ENCODE measurements around the gene UBE2E1.
"Not testable (repeated sequence)": the region's sequence is repeated elsewhere in the genome, so short reads cannot be mapped to it uniquely, and the experiment has no call there.

The UBE2E1 gene

DNA sequence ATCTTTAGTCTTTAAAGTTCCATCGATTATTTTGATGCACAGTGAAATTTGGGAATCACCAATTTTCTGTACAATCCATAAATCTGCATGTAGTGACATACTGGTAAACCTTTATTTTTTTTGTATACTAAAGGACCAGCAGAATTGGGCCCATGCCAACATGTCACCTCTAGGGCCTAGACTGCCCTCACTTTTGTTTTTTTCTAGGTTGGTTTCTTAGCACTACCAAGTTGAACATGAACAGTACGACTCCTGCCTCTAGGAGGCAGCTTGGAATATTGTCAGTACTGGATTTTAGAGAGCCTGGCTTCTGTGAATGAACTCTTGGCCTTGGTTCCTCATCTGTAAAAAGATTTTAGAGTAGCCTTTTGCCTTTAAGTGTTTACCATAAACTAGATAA, 78.7 kb downstream of the UBE2E1 start:
- DNase-seq, result no peak

DNA sequence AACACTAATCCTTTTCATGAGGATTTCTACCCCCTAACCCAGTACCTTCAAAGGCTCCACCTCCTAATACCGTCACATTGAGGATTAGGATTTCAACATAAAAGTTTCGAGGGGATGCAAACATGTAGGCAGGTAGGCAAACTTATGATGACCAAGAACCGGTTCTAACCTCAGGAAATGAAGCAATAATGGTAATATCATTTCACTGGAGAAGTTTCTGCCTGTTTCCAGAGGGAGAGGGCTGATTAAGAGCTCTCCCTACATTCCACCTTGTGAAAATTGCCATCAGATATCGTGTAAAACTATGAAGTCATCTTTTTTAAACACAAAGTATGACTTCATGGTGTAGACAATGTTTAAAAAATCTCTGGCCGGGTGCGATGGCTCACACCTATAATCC, 79.5 kb downstream of the UBE2E1 start:
- DNase-seq, result no peak

DNA sequence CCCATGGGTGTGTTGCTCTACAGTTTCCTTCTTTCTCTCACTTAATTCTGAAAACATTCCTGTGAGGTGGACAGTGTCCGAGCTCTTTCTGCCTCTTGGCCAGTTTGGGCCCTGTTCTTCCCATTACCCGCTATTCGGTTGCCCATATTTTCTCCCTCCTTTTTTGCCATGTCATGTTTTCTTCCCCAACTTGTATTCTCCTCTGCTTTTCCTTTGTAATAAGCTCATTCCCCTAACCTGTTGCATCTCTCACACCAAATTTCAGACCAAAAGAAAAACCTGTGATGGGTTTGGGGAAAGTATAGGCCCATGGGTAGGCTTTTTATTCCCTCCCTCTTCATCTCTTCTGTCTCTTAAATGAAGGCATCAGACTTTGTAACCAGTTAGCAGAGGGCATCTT, 80.6 kb downstream of the UBE2E1 start:
- no peak for DNase-seq

DNA sequence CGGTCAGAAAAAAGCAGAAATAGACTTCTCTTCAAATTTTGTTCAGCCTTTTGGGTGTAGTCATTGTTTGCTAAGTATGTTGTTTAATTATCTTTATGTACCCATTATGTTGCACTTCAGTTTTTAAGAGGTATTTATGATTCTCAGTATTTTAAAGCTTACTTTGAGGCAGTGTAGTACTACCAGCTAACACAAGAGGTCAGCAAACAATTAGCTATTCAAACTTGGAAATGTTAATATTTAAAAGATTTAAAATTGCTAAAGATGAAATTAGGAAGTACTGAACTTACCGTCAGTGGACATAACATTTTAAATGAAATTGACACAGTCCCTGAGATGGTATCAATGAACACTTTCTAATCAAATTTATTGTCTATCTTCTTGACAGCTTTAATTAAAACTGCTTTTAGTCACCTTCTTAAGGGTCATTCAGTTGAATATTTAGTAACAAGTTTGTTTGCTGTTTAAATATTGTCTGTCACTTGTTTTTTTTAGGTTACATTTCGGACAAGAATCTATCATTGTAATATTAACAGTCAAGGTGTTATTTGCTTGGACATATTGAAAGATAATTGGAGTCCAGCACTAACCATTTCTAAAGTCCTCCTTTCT, 83.0 kb downstream of the UBE2E1 start:
- no peak for DNase-seq

DNA sequence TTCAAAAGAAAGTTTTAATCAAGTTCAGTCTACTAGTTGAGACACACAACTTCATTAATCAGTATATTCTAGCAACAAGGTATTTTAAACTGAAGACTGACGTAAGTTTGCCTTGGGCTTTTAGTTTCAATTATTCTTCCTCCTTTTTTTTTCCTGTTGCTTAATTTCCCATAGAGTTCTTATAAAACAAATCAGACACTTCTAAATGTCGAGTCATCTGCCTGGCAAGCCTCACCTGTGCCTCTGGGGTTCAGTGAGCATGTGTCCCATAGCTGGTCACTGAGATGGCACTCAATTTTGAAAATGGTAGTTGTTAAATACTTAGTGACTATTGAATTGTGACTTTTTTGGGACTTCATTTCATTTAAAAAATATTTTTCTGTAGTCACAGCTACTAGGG, 83.6 kb downstream of the UBE2E1 start:
- DNase-seq, result no peak

DNA sequence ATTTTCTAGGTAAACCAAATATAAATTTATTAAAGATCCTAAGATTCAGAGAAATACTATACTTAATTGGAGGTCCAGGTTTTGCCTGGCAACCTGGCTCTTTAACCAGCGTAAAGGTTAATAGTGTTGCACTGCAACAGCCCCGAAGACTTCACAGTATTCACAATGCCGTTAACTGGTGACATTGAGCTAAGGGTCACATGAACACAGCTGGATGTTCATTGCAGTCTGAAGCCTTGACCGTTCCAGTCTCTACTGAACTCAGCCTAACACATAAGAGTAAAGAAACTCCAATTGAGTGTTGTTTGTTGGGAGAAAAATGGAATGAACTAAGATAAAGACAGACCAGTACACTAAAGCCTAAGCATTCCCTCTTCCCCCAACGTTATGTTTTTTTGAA, 84.2 kb downstream of the UBE2E1 start:
- no peak for DNase-seq

DNA sequence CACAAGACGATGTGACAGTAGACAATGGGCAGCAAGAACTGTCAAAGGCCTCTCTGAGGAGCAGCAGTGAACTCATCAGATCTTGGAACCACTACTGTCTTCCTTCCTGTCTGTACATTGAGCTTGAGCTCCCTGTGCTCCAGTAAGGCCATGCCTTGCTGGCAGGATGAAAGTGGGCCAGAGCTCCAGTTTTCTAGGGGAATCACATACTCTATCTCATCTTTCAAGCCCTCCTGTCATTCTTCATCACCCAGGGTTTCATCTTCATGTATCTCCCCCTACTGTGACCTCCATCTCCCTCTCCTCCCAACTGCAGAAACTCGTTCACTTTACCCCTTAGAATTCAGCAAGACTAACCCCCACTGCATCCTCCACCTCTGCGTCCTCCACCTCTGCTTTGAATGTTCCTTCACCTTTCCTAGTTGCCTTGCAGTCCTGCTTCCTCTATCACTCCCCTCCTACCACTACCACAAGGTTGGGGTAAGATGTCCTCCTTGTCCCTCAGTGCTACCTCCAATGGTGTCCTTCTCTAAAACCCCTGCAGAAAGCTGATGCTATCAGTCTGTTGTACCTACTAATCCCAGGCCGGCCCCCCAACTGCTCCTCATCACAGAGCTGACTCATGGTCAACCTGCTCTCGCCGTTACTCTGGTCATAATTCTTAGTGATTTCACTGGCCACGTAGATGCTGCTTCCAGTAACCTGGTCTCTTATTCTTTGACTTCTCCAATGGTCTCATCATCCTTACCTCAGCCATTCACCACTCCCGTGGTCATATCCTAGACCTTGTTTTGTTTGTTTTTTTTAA, 88.7 kb downstream of the UBE2E1 start:
- DNase-seq, result no peak

DNA sequence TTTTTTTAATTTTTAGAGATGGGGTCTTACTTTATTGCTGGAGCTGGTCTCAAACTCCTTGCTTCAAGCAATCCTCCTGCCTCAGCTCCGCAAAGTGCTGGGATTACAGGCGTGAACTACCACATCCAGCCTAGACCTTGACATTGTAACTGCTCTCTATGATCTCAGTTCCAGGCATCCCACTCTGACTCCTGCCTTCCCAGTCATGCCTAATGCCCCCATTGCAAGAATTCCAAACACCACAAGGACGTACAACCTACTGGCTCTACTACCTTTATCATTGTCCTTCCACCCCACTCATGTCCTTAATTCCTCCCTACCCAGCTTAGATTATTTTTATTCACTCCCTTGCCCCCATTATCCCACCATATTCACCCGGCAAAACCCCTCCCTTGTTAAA, 89.4 kb downstream of the UBE2E1 start:
- DNase-seq, result no peak

DNA sequence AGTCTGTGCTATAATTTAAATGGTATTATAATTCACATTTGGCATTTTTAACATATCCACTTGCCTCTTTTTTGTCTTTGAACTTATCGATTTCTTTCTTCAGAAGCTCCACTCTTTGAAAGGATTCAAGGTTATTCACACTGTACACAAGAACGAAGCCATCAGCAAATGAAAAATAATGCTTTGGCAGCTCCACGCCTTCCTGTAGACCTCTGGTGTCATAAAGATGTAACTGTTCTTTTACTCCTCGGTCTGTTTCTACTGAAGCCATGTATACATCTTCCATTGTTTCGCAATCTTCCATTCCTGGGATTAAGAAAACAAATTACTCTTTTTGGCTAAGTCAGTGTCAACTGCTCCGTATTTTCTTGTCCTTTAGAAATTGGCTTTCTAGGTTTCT, 95.0 kb downstream of the UBE2E1 start:
- DNase-seq, result no peak

DNA sequence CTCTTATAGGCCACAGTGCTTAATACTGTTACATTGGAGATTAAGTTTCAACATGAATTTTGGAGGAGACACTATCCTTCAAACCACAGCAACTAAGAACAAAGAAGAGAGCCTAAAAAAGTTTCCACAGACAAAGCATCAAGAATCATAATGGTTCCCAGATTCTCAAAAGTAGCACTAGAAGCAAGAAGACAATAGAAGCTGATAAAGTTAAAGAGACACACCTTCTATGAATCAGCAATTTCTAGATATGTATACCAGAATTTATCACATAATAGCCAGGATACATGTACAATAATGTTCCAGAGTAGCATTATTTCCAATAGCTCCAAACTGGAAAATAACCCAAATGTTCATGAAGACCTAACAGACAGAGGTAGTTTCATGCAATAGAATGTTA, 98.8 kb downstream of the UBE2E1 start:
- DNase-seq, result no peak

DNA sequence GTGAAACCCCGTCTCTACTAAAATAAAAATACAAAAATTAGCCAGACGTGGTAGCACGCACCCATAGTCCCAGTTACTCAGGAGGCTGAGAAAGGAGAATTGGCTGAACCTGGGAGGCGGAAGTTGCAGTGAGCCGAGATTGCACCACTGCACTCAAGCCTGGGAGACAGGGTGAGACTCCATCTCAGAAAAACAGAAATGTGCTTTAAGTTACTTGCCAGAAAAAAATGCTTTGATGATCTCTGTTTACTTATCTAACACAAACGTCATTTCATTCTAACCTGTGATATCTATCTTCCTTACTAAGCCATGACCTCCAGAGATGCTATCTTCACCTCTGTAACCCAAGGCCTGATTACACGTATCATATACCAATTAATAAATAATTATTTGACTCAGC, 103.6 kb downstream of the UBE2E1 start:
- DNase-seq, result no peak

DNA sequence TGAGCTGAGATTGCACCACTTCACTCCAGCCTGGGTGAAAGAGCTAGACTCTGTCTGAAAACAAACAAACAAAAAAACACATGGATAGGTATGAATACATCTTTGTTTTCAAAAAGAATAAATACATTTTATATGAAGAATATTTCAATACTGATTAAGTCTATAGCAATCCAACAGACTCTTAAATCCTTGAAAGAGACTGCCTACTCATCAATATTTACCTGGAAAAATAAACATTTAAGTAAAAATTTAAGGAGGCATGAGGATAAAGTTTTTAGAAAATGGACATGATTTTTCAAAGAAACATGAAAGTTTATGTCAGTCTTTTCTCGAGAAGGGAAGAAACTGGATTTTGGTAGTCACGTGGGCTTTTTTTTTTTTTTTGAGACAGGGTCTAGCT, 105.6 kb downstream of the UBE2E1 start:
- DNase-seq, result no peak

DNA sequence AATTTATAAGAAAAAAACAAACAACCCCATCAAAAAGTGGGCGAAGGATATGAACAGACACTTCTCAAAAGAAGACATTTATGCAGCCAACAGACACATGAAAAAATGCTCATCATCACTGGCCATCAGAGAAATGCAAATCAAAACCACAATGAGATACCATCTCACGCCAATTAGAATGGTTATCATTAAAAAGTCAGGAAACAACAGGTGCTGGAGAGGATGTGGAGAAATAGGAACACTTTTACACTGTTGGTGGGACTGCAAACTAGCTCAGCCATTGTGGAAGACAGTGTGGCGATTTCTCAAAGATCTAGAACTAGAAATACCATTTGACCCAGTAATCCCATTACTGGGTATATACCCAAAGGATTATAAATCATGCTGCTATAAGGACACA, 106.6 kb downstream of the UBE2E1 start:
- DNase-seq, result not testable (repeated sequence)

DNA sequence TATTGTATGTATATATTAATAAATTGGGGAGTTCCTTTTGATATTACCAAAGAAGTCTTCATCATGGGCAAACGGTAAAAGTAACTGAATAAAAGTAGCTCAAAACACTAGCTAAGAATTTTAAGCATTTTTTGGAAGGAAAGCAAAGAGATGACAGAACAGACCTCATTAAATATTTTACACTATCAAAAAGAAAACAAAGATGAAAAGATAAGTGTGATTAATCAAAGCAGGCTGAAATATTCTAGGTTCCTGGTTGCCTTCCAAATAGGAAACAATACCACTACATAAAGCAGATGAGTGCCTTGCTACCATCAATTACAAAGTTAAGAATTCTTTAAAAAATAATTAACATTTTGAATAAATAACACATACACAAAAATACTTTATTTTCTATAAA, 107.4 kb downstream of the UBE2E1 start:
- DNase-seq, result no peak

DNA sequence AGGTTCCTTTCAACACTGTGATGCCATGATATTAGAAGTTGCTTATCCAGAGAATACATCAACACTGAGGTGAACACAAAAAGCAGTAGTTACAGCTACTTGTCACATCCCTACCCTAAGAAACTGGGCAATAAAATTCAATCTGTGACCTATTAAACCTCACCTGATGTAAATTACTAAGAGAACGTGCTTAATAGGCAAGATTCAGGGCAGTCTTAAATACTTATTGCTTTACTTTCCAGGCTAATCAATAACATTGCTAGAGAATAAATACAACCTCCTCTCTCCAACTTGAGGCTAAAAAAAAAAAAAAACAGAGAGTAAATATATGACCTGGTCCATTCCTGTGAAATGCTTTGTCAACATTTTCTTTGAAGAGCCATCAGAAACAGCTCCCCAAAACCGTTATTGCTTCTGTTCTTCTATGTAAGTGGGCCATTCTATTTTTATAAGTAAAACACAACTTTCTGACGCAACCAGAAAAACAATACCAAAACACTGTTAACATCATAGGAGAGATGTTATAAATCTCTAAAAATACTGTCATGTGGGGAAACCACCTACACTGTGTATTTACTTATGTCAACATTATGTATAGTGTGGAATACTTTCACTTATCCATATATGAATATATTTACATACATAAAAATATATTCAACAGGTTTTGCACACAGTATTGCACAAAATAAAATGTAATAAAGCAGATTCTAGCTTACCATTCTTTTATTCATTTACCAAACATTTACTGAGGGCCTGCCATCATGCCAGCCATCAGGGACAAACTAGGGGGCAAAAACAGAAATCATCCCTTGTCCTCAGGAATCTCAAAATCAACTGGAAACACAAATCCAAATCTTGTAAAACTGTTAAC, 108.4 kb downstream of the UBE2E1 start:
- no peak for DNase-seq

DNA sequence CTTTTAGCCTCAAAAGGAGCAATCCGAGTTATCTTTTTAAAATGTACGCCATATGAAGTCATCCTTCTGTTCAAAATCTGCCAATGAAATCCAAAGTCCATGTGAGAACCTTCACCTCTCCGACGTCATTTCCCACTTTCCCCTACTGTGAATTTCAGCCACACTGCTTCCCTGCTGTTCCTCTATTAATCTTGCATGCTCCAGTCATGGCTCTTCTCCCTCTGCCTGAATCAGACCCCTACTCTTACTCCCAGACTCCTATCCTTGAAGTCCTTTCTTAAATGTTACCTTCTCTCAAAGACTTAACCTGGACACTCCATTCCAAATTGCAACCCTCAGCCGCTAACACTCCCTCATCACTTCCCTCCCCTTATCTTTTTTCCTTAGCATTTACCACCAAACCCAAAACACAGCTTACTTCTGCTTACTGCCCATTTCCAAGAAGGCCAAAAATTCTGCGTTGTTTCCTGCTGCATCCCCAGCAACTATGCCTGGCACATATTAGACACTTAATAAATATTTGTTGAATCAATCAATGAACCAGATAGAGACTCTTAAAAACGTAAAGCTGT, 109.9 kb downstream of the UBE2E1 start:
- no peak for DNase-seq

DNA sequence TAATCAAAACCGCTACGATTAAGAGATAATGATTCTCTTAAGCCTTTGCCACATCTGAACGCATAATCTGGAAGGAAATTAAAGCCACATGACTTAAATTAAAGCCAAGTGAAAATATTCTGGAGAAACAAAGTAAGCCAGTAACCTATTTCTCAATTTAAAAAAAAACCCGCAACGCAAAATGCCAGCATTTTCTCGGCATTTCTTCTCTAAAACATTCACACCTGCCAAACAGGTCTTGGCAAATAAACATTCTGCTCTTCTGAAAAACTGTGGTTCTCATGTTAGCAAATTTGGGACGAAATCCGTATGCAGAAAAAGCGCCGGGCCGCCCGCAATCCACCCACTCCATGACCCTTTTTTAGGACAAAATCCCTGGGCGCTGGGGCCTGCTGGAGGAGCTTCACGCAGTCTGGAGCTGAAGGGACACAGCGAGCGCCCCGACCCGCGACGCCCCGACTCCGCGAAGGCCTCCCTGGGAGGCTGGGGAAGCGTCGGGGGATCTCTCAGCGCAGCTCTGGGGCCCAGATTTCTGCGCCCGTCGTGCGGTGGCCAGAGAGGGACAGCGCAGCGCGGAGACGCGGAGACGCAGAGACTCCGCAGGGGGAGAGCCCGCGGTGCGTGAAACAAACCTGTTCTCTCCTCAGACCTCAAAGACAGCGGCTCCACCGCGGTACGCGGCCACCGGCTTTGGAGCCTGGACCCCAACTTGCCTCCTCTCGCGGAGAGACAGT, 110.6 kb downstream of the UBE2E1 start:
- DNase-seq, result no peak

DNA sequence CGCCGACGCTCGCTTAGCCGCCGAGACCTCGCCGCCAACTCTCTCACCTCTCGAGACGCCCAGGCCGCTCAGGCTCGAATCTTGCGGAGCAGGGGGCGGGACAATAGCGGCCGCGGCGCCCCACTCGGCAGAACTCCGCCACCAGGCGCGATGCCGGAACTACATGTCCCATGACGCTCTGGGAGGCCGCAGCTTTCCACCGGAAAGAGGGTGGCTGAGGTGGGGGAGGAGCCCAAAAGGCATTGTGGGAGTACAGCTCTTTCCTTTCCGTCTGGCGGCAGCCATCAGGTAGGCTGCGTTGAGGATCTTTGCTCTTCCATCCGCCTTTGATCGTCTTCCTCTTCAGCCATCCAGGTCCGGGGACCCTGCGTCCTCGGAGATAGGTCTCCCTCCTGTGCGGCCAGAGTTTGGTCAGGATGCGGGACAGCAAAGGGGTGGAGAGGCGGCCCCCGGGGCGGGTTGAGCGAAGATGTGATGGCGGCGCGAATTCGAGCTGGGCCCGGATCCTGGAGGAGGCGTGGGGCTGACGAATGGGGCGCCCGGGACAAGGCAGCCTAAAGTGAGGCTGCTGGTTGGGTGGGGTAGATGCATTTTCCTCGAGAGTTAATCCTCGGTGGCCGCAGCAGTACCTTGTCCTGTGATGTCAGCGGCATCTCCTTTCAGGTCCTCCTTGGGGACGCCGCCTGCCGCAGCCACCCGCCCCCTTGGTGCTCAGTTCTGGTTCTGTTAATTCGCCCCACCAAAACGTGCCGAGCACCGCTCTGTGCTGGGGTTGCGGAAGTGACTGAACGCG, 111.3 kb downstream of the UBE2E1 start, which contains the start of the genes NKIRAS1 and RPL15:
NKIRAS1 (minus strand) TSS at position 105 of the 793 bp plus-strand sequence. CDS start 6,086 bp downstream, outside the sequence.
RPL15 (plus strand) TSS at position 247 of the 793 bp plus-strand sequence. CDS start 728 bp downstream, outside the sequence.
- DNase-seq, result peak; percentile 98

DNA sequence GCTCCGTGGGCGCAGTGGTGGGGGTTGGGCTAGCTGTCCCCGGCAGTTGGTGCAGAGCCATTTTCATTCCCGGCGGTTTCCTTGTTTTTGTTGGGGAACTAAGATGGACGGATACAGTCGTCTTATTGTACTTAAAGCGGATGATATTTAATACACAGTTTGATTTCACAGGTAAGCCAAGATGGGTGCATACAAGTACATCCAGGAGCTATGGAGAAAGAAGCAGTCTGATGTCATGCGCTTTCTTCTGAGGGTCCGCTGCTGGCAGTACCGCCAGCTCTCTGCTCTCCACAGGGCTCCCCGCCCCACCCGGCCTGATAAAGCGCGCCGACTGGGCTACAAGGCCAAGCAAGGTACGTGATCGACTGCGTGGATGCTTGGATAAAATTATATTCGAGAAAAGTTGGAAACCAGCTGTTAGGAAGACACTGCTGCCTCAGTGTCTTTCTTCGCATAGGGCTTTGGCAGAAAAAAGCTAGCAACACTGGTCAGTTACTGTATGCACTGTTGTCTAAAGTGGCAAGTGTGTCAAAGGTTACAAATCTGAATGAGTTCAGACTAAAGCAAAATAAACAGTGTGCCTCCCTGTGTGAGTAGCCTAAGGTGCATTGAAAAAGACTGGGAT, 112.0 kb downstream of the UBE2E1 start:
- DNase-seq, result not testable (repeated sequence)

DNA sequence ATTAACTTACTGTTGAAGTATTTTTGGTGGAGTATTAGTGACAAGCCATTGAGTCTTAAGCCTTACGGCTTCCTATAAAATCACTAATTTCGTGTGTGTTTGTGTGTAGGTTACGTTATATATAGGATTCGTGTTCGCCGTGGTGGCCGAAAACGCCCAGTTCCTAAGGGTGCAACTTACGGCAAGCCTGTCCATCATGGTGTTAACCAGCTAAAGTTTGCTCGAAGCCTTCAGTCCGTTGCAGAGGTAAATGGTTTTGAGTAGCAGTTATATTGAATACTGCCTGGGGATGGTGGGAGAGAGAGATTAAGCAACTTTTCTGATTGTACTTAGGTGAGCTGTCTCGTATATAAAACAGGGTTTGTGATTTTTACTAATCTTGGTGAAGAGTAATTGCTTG, 112.6 kb downstream of the UBE2E1 start:
- DNase-seq, result not testable (repeated sequence)

DNA sequence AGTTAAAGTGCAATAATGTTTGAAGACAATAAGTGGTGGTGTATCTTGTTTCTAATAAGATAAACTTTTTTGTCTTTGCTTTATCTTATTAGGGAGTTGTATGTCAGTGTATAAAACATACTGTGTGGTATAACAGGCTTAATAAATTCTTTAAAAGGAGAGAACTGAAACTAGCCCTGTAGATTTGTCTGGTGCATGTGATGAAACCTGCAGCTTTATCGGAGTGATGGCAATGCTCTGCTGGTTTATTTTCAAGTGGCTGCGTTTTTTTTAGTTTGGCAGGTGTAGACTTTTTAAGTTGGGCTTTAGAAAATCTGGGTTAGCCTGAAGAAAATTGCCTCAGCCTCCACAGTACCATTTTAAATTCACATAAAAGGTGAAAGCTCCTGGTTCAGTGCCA, 113.9 kb downstream of the UBE2E1 start:
- DNase-seq, result no peak

All from right hindlimb (tissue), 1 donor.